ENCODE results near the gene NBDY. TPM values are rescaled to one million over a fixed set of nuclear protein-coding genes. Genes with fewer than 3 reads are reported as not detected.
"Not testable (repeated sequence)": the region's sequence is repeated elsewhere in the genome, so short reads cannot be mapped to it uniquely, and the experiment has no call there.

Gene NBDY
- total and polyA plus RNA-seq, 4 experiments from 2014 or later: 29.3 to 75.7 (median 52.2) TPM

DNA sequence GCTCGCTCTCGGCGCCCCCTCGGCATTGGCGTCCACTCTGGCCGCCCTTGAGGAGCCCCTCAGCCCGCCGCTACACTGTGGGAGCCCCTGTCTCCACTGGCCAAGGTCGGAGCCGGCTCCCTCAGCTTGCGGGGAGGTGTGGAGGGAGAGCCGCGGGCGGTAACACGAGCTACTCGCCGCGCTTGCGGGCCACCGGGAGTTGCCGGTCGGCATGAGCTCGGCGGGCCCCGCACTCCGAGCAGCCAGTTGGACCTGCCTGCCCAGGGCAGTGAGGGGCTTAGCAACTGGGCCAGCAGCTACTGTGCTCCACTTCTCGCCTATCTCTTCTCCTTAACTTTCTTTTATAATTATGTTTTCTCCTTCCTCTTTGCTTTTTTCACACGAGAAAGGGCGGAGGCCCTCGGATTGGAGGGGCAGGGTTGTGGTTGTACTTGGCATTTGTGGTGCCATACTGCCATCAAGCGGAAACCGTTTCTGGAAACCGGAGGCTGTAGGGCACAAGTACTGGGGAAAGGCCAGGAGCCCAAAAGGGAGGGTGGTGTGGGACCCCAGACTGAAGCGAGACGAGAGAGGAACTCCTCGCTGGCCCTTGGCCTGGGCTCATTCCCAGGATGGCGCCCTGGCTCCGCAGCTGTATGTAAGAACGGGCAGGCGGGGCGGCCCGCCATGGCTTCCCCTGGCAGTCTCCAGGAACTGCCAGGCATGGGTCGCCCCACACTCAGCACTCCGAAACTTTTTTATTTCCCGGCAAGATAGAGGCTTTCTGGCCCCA lies 38.5 kb downstream of the NBDY start:
- H3K9me3 ChIP-seq (ENCODE audit: control insufficient read depth in 1 of 2, low read length in 2 of 2); intact Hi-C loops (cut with micrococcal nuclease); H3K36me3 ChIP-seq (ENCODE audit: insufficient read depth, low read length); CTCF ChIA-PET (ENCODE audit: partially characterized antibody); H3K27me3 Mint-ChIP-seq; H3K4me3 ChIP-seq (ENCODE audit: low read length in 2 of 2); H3K27ac ChIP-seq (ENCODE audit: low read depth, low read length); H3K27me3 ChIP-seq (ENCODE audit: insufficient read depth, low read length); H3K9me3 Mint-ChIP-seq; H3K36me3 Mint-ChIP-seq; POLR2A ChIA-PET (ENCODE audit: partially characterized antibody): not testable (repeated sequence)
- Mint-ChIP-seq H3K4me3 (peak overlapping the region in 6 of 8 donors; percentile 83 to 94 (median 88)), H3K4me1 (peaks cover 27 to 45% (median 32%) of the 10 kb centered on the region in 4 donors), H3K27ac (peak overlapping the region in 5 of 7 donors; percentile 27 to 91 (median 84))
- DNase-seq: peak in 4 of 5 donors; percentile 68 to 75 (median 72)
- H3K4me1 ChIP-seq (ENCODE audit: insufficient read depth, low read length): peaks cover 36% of the 10 kb centered on the region

DNA sequence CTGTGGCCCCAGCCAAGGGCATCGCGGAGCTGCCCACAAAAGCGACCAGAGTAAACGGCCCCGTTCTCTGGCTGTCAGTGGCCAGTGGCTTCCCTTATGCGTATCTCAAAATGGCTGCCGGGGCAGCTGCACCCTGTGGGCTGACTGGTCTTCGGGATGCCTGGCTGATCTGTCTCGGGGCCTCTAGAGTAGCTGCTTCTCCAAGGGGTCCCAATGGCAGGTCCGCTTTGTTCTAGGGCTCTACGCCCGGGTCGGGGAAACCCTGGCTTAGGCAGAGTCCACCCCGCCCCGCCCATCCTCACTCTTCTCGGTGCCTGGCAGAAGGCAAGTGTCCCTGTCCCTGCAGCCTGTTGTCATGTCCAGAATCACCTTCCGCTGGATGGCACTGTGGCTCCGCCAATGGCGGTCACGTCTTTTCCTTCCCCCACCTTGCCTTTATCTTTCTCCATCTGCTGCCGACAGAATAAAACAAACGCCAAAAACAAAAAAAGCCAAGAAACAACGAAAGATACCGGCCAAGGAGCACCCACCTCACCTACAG lies 39.1 kb downstream of the NBDY start:
- peaks cover 29% of the 10 kb centered on the region for H3K4me1 ChIP-seq (ENCODE audit: insufficient read depth, low read length)
- intact Hi-C loops (cut with micrococcal nuclease); H3K36me3 ChIP-seq (ENCODE audit: insufficient read depth, low read length); H3K27ac Mint-ChIP-seq; H3K27ac ChIP-seq (ENCODE audit: low read depth, low read length); H3K9me3 ChIP-seq (ENCODE audit: control insufficient read depth in 1 of 2, low read length in 2 of 2); POLR2A ChIA-PET (ENCODE audit: partially characterized antibody); H3K9me3 Mint-ChIP-seq; H3K4me3 ChIP-seq (ENCODE audit: low read length in 2 of 2); H3K27me3 Mint-ChIP-seq; H3K36me3 Mint-ChIP-seq; H3K27me3 ChIP-seq (ENCODE audit: insufficient read depth, low read length); H3K4me3 Mint-ChIP-seq; DNase-seq; CTCF ChIA-PET (ENCODE audit: partially characterized antibody): not testable (repeated sequence)
- peaks cover 21 to 39% (median 27%) of the 10 kb centered on the region in 4 donors for H3K4me1 Mint-ChIP-seq

GRCh38 chrX:56772675-56773521 lies 43.9 kb downstream of the NBDY start:
- DNase-seq, H3K4me3 Mint-ChIP-seq: not testable (repeated sequence)

GRCh38 chrX:56773522-56774060 lies 44.5 kb downstream of the NBDY start:
- H3K36me3 Mint-ChIP-seq; H3K27me3 Mint-ChIP-seq; H3K36me3 ChIP-seq (ENCODE audit: insufficient read depth, low read length); H3K4me1 ChIP-seq (ENCODE audit: insufficient read depth, low read length); H3K27ac ChIP-seq (ENCODE audit: low read depth, low read length); intact Hi-C loops (cut with micrococcal nuclease); H3K27me3 ChIP-seq (ENCODE audit: insufficient read depth, low read length); H3K4me3 Mint-ChIP-seq; H3K4me3 ChIP-seq (ENCODE audit: low read length in 2 of 2); H3K4me1 Mint-ChIP-seq; H3K9me3 ChIP-seq (ENCODE audit: control insufficient read depth in 1 of 2, low read length in 2 of 2); DNase-seq; POLR2A ChIA-PET (ENCODE audit: partially characterized antibody); CTCF ChIA-PET (ENCODE audit: partially characterized antibody); H3K9me3 Mint-ChIP-seq; H3K27ac Mint-ChIP-seq: not testable (repeated sequence)

More at GRCh38 chrX:56772675-56773521, 43.9 kb downstream of the NBDY start:
- H3K4me1 ChIP-seq (ENCODE audit: insufficient read depth, low read length); H3K36me3 ChIP-seq (ENCODE audit: insufficient read depth, low read length); H3K27me3 Mint-ChIP-seq; H3K27me3 ChIP-seq (ENCODE audit: insufficient read depth, low read length); H3K9me3 Mint-ChIP-seq; H3K36me3 Mint-ChIP-seq; H3K4me3 ChIP-seq (ENCODE audit: low read length in 2 of 2); H3K27ac Mint-ChIP-seq; H3K4me1 Mint-ChIP-seq; H3K9me3 ChIP-seq (ENCODE audit: control insufficient read depth in 1 of 2, low read length in 2 of 2); CTCF ChIA-PET (ENCODE audit: partially characterized antibody); H3K27ac ChIP-seq (ENCODE audit: low read depth, low read length); POLR2A ChIA-PET (ENCODE audit: partially characterized antibody); intact Hi-C loops (cut with micrococcal nuclease): not testable (repeated sequence)

GRCh38 chrX:56778099-56778923 lies 49.3 kb downstream of the NBDY start:
- H3K9me3 Mint-ChIP-seq; DNase-seq; H3K27me3 Mint-ChIP-seq; intact Hi-C loops (cut with micrococcal nuclease); H3K27me3 ChIP-seq (ENCODE audit: insufficient read depth, low read length); H3K27ac Mint-ChIP-seq; POLR2A ChIA-PET (ENCODE audit: partially characterized antibody); H3K27ac ChIP-seq (ENCODE audit: low read depth, low read length); H3K4me3 Mint-ChIP-seq; H3K9me3 ChIP-seq (ENCODE audit: control insufficient read depth in 1 of 2, low read length in 2 of 2); CTCF ChIA-PET (ENCODE audit: partially characterized antibody); H3K36me3 Mint-ChIP-seq; H3K4me3 ChIP-seq (ENCODE audit: low read length in 2 of 2); H3K36me3 ChIP-seq (ENCODE audit: insufficient read depth, low read length): not testable (repeated sequence)
- H3K4me1 Mint-ChIP-seq: peaks cover 16 to 27% (median 18%) of the 10 kb centered on the region in 4 donors
- H3K4me1 ChIP-seq (ENCODE audit: insufficient read depth, low read length): peaks cover 13% of the 10 kb centered on the region

- POLR2A ChIA-PET (ENCODE audit: partially characterized antibody); H3K9me3 Mint-ChIP-seq; H3K9me3 ChIP-seq (ENCODE audit: control insufficient read depth in 1 of 2, low read length in 2 of 2); H3K4me3 Mint-ChIP-seq; H3K36me3 Mint-ChIP-seq; DNase-seq; H3K27ac Mint-ChIP-seq; H3K27me3 ChIP-seq (ENCODE audit: insufficient read depth, low read length); H3K27me3 Mint-ChIP-seq; H3K27ac ChIP-seq (ENCODE audit: low read depth, low read length); H3K36me3 ChIP-seq (ENCODE audit: insufficient read depth, low read length); H3K4me3 ChIP-seq (ENCODE audit: low read length in 2 of 2); CTCF ChIA-PET (ENCODE audit: partially characterized antibody); intact Hi-C loops (cut with micrococcal nuclease): not testable (repeated sequence)
- peaks cover 13% of the 10 kb centered on the region for H3K4me1 ChIP-seq (ENCODE audit: insufficient read depth, low read length)
- peaks cover 16 to 32% (median 19%) of the 10 kb centered on the region in 4 donors for H3K4me1 Mint-ChIP-seq
Measured at GRCh38 chrX:56778924-56779468, 50.0 kb downstream of the NBDY start.

Measured in CD4-positive, alpha-beta memory T cell (primary cell).